Transverse colon (tissue), 3 donors: ENCODE measurements around the gene TYMP.

Experiments
- EP300 ChIP-seq: sonication (generic); formaldehyde crosslinking; IDR thresholded peaks from one replicate; pipeline ENCODE4 v1.6.1; 2017; ENCODE audit warnings: antibody characterized with exemption, low read depth
- POLR2A ChIP-seq: fragments of 450-650 bp; IDR thresholded peaks from one replicate; pipeline ENCODE4 v1.6.1; 2016; ENCODE audit warnings: antibody characterized with exemption, mild to moderate bottlenecking, moderate library complexity
- TF ChIP-seq, protein P1 (sequence below), 5 experiments: fragments of 200-600 bp in 3 of 5; fragments of 450-650 bp in 2 of 5; sonication (generic) in 3 of 5; IDR thresholded peaks; 1 replicate in 2 of 5; 2 replicates in 3 of 5; pipeline ENCODE4 v1.5.1; 2016 to 2017; ENCODE audit warnings: antibody characterized with exemption in 5 of 5, inconsistent platforms in 3 of 5, mild to moderate bottlenecking in 2 of 5, moderate library complexity in 1 of 5

DNA sequence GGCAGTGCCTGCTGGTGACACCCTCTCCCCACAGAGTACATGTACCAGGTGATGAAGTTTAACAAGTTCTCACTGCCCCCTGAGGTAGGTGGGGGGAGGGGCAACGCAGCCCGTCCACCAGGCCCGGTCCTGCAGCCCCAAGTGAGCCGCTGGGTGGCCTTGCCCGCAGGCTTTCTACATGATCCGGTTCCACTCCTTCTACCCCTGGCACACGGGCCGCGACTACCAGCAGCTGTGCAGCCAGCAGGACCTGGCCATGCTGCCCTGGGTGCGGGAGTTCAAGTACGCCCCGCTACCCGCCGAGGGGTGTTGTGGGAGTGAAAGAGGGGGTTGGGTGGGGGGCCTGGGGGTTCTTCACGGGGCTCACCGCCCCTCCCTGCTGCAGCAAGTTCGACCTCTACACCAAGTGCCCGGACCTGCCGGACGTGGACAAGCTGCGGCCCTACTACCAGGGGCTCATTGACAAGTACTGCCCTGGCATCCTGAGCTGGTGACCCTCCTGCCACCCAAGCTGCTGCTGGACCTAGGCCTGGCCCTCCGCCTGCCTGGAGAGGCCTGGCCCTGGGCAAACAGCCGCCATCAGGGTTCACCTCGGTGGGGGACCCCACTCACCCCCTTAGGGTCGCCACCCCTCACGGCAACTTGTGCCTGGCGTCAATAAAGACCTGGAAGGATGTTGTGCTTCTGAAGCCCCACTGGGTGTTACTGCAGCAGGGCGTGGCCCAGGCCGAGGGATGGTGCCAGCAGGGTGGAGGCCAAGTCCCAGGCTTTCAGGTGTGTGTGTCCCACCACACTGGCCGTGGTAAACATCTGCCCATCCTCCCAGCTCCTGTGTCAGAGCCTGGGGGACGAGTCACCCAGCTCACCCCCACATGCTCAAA is 40.2 kb downstream of the TYMP start:
- TF ChIP-seq, protein P1, sequence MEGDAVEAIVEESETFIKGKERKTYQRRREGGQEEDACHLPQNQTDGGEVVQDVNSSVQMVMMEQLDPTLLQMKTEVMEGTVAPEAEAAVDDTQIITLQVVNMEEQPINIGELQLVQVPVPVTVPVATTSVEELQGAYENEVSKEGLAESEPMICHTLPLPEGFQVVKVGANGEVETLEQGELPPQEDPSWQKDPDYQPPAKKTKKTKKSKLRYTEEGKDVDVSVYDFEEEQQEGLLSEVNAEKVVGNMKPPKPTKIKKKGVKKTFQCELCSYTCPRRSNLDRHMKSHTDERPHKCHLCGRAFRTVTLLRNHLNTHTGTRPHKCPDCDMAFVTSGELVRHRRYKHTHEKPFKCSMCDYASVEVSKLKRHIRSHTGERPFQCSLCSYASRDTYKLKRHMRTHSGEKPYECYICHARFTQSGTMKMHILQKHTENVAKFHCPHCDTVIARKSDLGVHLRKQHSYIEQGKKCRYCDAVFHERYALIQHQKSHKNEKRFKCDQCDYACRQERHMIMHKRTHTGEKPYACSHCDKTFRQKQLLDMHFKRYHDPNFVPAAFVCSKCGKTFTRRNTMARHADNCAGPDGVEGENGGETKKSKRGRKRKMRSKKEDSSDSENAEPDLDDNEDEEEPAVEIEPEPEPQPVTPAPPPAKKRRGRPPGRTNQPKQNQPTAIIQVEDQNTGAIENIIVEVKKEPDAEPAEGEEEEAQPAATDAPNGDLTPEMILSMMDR (IDR thresholded peaks at IDR 0.05) = no peak
- TF ChIP-seq POLR2A = no peak
- no peak for TF ChIP-seq EP300
